Duodenal mucosa (tissue), 2 donors: Measurements from ENCODE around the gene XCL2.
"Not testable (repeated sequence)": the region's sequence is repeated elsewhere in the genome, so short reads cannot be mapped to it uniquely, and the experiment has no call there.

ENCODE experiments used
- H3K27ac ChIP-seq: one replicate; pipeline ENCODE4 v1.7.0; 2013; ENCODE audit warnings: low read depth, low read length
- H3K27me3 ChIP-seq, 2 donors: one replicate each; pipeline ENCODE4 v1.7.0; 2013; ENCODE audit warnings: low read length in 2 of 2, control low read depth in 1 of 2; ENCODE audit not compliant: insufficient read depth in 2 of 2, control insufficient read depth in 1 of 2
- H3K36me3 ChIP-seq, 2 donors: one replicate each; pipeline ENCODE4 v1.7.0; 2013; ENCODE audit warnings: low read length in 2 of 2, control low read depth in 1 of 2; ENCODE audit not compliant: insufficient read depth in 2 of 2, control insufficient read depth in 1 of 2
- H3K4me1 ChIP-seq, 2 donors: one replicate each; pipeline ENCODE4 v1.7.0; 2013; ENCODE audit warnings: low read length in 2 of 2, control low read depth in 1 of 2; ENCODE audit not compliant: insufficient read depth in 2 of 2, control insufficient read depth in 1 of 2
- H3K4me3 ChIP-seq, 2 donors: one replicate each; pipeline ENCODE4 v1.7.0; 2013; ENCODE audit warnings: low read length in 2 of 2, low read depth in 1 of 2
- H3K9ac ChIP-seq, 2 donors: one replicate each; pipeline ENCODE4 v1.7.0; 2013; ENCODE audit warnings: low read length in 2 of 2, low read depth in 1 of 2
- H3K9me3 ChIP-seq, 2 donors: one replicate each; pipeline ENCODE4 v1.7.0; 2013; ENCODE audit warnings: low read length in 2 of 2, control low read depth in 1 of 2; ENCODE audit not compliant: control insufficient read depth in 1 of 2

Gene XCL2

DNA sequence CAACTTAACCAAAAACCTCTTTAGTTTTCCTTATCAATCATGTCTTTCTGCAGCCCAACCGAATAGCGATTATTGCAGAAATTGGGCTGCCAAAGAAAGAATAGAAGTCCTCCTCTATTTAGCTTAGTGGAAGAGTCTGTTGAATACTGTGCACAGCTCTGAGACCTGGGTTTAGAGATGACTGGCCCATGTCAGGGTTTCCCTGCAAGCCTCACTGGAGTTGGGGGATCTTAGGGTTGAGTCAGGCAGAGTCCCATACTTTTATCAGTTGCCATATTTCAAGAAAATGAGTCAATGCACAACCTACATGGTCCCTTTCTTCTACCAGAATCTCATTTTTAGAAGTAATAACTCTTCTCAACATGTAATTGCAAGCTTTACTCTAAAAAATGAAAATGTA lies 36.5 kb upstream of the XCL2 start:
- H3K4me1 ChIP-seq, H3K4me3 ChIP-seq, H3K9me3 ChIP-seq, H3K9ac ChIP-seq, H3K36me3 ChIP-seq, H3K27me3 ChIP-seq, H3K27ac ChIP-seq: not testable (repeated sequence)

- not testable (repeated sequence) for H3K9ac ChIP-seq, H3K4me3 ChIP-seq, H3K4me1 ChIP-seq
Measured at GRCh38 chr1:168578531-168579185, 34.9 kb upstream of the XCL2 start.

GRCh38 chr1:168576245-168576688 lies 32.5 kb upstream of the XCL2 start, which contains the start of gene XCL1:
XCL1 (plus strand) TSS chr1:168576605; CDS start chr1:168576638, 33 bp downstream.
- H3K9ac ChIP-seq, H3K27ac ChIP-seq, H3K36me3 ChIP-seq, H3K4me3 ChIP-seq, H3K9me3 ChIP-seq, H3K4me1 ChIP-seq, H3K27me3 ChIP-seq: not testable (repeated sequence)

More at GRCh38 chr1:168578531-168579185, 34.9 kb upstream of the XCL2 start:
- H3K36me3 ChIP-seq, H3K27me3 ChIP-seq, H3K9me3 ChIP-seq, H3K27ac ChIP-seq: not testable (repeated sequence)

- H3K4me1 ChIP-seq, H3K36me3 ChIP-seq, H3K27ac ChIP-seq, H3K27me3 ChIP-seq, H3K9me3 ChIP-seq, H3K4me3 ChIP-seq, H3K9ac ChIP-seq: not testable (repeated sequence)
Measured at GRCh38 chr1:168574234-168574633, 30.4 kb upstream of the XCL2 start.

- no peak overlapping the region for H3K4me3 ChIP-seq
- no peak overlapping the region for H3K27ac ChIP-seq
- H3K4me1 ChIP-seq, result no peaks in the 10 kb centered on the region
- H3K36me3 ChIP-seq, result no peaks in the 10 kb centered on the region
- H3K27me3 ChIP-seq, result no peaks in the 10 kb centered on the region
- H3K9ac ChIP-seq, result no peak overlapping the region
- H3K9me3 ChIP-seq, result no peaks in the 10 kb centered on the region
Measured at GRCh38 chr1:168572633-168573032, 28.8 kb upstream of the XCL2 start.

DNA sequence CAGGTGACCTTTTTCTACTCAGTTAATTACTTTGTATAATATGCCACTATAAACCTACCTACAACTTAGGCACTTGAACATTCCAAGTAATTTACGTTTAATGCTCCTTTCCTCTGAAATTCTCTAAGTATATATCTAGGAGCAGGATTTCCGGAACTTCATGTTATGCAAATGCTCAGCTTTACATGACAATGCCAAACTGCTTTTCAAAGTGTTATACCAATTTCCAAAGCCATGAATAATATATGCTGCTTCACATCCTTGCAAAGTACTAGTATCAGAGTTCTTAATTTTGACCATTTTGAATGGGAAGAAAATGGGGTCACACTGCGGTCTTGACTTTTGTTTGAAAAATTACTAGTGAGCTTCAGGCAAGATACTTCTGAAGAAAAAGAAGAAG lies 26.9 kb upstream of the XCL2 start:
- no peaks in the 10 kb centered on the region for H3K27me3 ChIP-seq
- no peaks in the 10 kb centered on the region for H3K36me3 ChIP-seq
- H3K9ac ChIP-seq, result no peak overlapping the region
- no peaks in the 10 kb centered on the region for H3K9me3 ChIP-seq
- peaks cover under 1 to 7% of the 10 kb centered on the region in 2 donors for H3K4me1 ChIP-seq
- no peak overlapping the region for H3K27ac ChIP-seq
- H3K4me3 ChIP-seq, result no peak overlapping the region

- no peaks in the 10 kb centered on the region for H3K36me3 ChIP-seq
Measured at GRCh38 chr1:168568346-168568745, 24.5 kb upstream of the XCL2 start.

DNA sequence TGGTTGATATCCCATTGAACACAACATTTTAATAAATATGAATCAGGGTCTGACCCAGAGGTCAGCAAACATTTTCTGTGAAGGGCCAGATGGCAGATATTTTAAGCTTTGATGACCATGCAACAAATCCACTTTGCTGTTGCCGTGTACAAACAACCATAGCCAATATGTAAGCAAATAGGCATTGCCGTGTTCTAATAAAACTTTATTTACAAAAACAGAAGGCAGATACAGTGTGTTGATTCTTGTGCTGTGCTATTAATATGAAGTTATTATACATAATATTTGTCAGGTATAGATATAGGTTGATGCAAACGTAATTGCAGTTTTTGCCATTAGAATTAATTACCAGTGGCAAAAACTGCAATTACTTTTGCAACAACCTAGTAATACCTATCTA lies 23.8 kb upstream of the XCL2 start:
- Histone ChIP-seq H3K4me1 (peaks cover 7 to 12% of the 10 kb centered on the region in 2 donors), H3K4me3 (no peak overlapping the region), H3K27me3 (no peaks in the 10 kb centered on the region), H3K36me3 (no peaks in the 10 kb centered on the region), H3K27ac (no peak overlapping the region), H3K9me3 (no peaks in the 10 kb centered on the region), H3K9ac (no peak overlapping the region)

More at GRCh38 chr1:168568346-168568745, 24.5 kb upstream of the XCL2 start:
- no peak overlapping the region for H3K27ac ChIP-seq
- no peaks in the 10 kb centered on the region for H3K27me3 ChIP-seq
- no peak overlapping the region for H3K4me3 ChIP-seq
- no peaks in the 10 kb centered on the region for H3K9me3 ChIP-seq
- no peak overlapping the region for H3K9ac ChIP-seq
- H3K4me1 ChIP-seq, result peaks cover 7 to 12% of the 10 kb centered on the region in 2 donors

- H3K36me3 ChIP-seq, result no peaks in the 10 kb centered on the region
- no peaks in the 10 kb centered on the region for H3K27me3 ChIP-seq
- no peak overlapping the region for H3K4me3 ChIP-seq
- H3K4me1 ChIP-seq, result peaks cover 7 to 12% of the 10 kb centered on the region in 2 donors
- H3K27ac ChIP-seq, result no peak overlapping the region
- H3K9me3 ChIP-seq, result no peaks in the 10 kb centered on the region
- no peak overlapping the region for H3K9ac ChIP-seq
Measured at GRCh38 chr1:168567007-168567406, 23.2 kb upstream of the XCL2 start.

DNA sequence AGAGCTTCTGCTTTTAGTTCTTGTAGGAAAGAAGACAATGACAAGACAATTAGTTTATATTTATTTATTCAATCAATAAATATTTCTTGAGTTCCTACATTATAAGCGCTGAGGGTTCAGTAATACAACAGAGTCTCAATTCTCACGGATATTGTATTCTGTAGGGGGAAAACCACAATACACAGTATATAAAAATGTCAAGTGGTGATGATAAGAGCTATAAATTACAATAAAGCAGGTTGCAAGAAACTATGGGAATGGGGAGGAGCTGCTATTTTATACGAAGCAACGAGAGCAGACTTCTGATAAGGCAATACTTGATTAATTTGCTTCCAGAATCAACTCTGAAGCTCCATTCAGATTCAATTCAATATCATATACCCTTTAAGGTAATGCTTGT lies 22.0 kb upstream of the XCL2 start:
- Histone ChIP-seq H3K4me1 (peaks cover 7 to 12% of the 10 kb centered on the region in 2 donors), H3K27ac (no peak overlapping the region), H3K9me3 (no peaks in the 10 kb centered on the region), H3K9ac (no peak overlapping the region), H3K27me3 (no peaks in the 10 kb centered on the region), H3K4me3 (no peak overlapping the region), H3K36me3 (no peaks in the 10 kb centered on the region)
